ENCODE data around the gene GHRL. TPM values are rescaled to one million over a fixed set of nuclear protein-coding genes. Genes with fewer than 3 reads are reported as not detected.
"Not testable (repeated sequence)": the region's sequence is repeated elsewhere in the genome, so short reads cannot be mapped to it uniquely, and the experiment has no call there.

Gene GHRL
- total RNA-seq, 6 donors from 2014 or later: 1.1 to 14.7 (median 1.8) TPM

DNA sequence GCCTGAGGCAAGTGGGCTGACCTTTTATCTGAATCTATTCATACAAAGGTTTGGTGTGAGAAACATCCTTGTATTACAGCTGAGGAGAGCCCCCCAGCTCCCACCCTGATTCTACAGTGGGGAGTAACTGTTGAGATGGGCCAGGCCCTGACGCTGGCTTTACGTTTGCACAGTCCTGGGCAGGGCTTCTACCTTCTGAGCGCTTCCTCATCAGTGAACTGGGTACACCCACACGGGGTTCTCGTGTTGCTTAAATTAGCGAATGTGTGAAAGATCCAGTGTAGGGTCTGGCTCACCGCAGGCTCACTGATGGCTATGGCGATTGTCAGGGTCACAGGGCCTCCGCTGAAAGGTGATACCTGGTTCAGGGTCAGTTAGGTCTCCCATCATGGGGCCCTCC is 7.3 kb upstream of the GHRL start:
- H3K9me3 ChIP-seq: no peaks in the 10 kb centered on the region
- no peaks in the 10 kb centered on the region for H3K27me3 ChIP-seq
- no peak overlapping the region for H3K4me3 ChIP-seq
- no peak overlapping the region for H3K27ac ChIP-seq
- H3K36me3 ChIP-seq: peaks cover 31 to 77% (median 63%) of the 10 kb centered on the region in 4 donors
- no peak for TF ChIP-seq POLR2AphosphoS5 (IDR thresholded peaks at IDR 0.05)
- ATAC-seq (ENCODE audit: low FRiP score in 2 of 2) (no peak), DNase-seq (no peak)
- 82 to 94% methylated on average over 9 of the region's 9 CpGs for WGBS, 2 donors
- H3K4me1 ChIP-seq: no peaks in the 10 kb centered on the region

DNA sequence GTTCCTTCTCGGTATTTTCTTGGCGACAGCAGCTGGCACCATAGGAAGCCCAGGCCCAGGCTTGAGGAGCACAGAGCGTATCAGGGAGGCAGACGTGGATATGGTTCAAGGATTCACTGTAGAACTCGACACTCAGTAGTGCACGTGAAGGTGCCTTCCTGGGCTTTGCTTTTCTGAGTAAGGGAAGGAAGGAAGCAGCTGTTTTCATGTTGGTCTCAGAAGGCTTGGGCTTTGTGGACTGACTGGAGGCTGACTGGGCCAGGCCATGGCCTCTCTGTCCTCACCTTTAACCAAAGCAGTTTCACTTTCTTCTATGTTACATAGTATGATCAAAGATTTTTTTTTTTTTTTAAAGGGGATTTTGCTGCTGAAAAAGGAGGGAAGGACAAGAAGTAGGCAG is 6.9 kb upstream of the GHRL start:
- H3K4me3 ChIP-seq: no peak overlapping the region
- H3K27ac ChIP-seq: no peak overlapping the region
- H3K36me3 ChIP-seq: peaks cover 27 to 73% (median 59%) of the 10 kb centered on the region in 4 donors
- H3K27me3 ChIP-seq: no peaks in the 10 kb centered on the region
- H3K4me1 ChIP-seq: no peaks in the 10 kb centered on the region
- TF ChIP-seq POLR2A (IDR thresholded peaks at IDR 0.05) (no peak), POLR2AphosphoS5 (IDR thresholded peaks at IDR 0.05) (no peak), EP300 (IDR thresholded peaks at IDR 0.05) (no peak)
- TF ChIP-seq, protein P1, sequence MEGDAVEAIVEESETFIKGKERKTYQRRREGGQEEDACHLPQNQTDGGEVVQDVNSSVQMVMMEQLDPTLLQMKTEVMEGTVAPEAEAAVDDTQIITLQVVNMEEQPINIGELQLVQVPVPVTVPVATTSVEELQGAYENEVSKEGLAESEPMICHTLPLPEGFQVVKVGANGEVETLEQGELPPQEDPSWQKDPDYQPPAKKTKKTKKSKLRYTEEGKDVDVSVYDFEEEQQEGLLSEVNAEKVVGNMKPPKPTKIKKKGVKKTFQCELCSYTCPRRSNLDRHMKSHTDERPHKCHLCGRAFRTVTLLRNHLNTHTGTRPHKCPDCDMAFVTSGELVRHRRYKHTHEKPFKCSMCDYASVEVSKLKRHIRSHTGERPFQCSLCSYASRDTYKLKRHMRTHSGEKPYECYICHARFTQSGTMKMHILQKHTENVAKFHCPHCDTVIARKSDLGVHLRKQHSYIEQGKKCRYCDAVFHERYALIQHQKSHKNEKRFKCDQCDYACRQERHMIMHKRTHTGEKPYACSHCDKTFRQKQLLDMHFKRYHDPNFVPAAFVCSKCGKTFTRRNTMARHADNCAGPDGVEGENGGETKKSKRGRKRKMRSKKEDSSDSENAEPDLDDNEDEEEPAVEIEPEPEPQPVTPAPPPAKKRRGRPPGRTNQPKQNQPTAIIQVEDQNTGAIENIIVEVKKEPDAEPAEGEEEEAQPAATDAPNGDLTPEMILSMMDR (IDR thresholded peaks at IDR 0.05): no peak
- no peaks in the 10 kb centered on the region for H3K9me3 ChIP-seq
- DNase-seq: no peak
- WGBS, 2 donors: 66 to 75% methylated on average over 6 of the region's 6 CpGs
- no peak for ATAC-seq (ENCODE audit: low FRiP score in 2 of 2)

DNA sequence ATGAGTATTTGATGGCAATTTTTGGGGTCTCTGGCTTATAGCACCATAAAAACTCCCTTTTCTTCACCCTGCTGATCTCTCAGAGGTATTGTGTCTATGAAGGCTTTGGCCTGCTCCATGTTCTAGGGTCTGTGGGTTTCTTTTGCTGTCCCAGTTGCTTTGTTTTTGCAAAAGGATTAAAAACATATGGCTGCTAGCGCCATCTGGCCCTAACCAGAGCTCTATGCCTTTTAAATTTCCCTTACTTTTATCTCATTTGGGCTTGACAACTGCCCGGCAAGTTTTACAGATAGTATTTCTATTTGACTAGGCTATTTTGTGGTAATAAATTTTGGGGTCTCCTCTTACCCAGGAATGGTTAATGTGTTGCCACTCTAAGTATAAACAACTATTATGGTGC is 6.4 kb upstream of the GHRL start:
- Histone ChIP-seq H3K27ac (no peak overlapping the region), H3K4me1 (no peaks in the 10 kb centered on the region), H3K36me3 (peaks cover 23 to 68% (median 54%) of the 10 kb centered on the region in 4 donors), H3K9me3 (no peaks in the 10 kb centered on the region), H3K27me3 (no peaks in the 10 kb centered on the region), H3K4me3 (no peak overlapping the region)
- no peak for ATAC-seq (ENCODE audit: low FRiP score in 2 of 2)
- TF ChIP-seq POLR2AphosphoS5 (IDR thresholded peaks at IDR 0.05): no peak
- TF ChIP-seq, protein P1 (IDR thresholded peaks at IDR 0.05): no peak
- TF ChIP-seq EP300 (IDR thresholded peaks at IDR 0.05): no peak
- no peak for TF ChIP-seq POLR2A (IDR thresholded peaks at IDR 0.05)
- no peak for DNase-seq
- WGBS, 2 donors: 95 to 100% methylated on average over 2 of the region's 2 CpGs

DNA sequence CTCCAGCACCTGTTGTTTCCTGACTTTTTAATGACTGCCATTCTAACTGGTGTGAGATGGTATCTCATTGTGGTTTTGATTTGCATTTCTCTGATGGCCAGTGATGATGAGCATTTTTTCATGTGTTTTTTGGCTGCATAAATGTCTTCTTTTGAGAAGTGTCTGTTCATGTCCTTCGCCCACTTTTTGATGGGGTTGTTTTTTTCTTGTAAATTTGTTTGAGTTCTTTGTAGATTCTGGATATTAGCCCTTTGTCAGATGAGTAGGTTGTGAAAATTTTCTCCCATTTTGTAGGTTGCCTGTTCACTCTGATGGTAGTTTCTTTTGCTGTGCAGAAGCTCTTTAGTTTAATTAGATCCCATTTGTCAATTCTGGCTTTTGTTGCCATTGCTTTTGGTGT is 5.3 kb upstream of the GHRL start:
- not testable (repeated sequence) for H3K27me3 ChIP-seq; DNase-seq; H3K4me1 ChIP-seq; H3K9me3 ChIP-seq; ATAC-seq (ENCODE audit: low FRiP score in 2 of 2); H3K4me3 ChIP-seq; H3K27ac ChIP-seq
- H3K36me3 ChIP-seq: peaks cover 15 to 56% (median 42%) of the 10 kb centered on the region in 4 donors
- WGBS, 2 donors: no CpG with 5 or more reads among the region's 1 CpG

DNA sequence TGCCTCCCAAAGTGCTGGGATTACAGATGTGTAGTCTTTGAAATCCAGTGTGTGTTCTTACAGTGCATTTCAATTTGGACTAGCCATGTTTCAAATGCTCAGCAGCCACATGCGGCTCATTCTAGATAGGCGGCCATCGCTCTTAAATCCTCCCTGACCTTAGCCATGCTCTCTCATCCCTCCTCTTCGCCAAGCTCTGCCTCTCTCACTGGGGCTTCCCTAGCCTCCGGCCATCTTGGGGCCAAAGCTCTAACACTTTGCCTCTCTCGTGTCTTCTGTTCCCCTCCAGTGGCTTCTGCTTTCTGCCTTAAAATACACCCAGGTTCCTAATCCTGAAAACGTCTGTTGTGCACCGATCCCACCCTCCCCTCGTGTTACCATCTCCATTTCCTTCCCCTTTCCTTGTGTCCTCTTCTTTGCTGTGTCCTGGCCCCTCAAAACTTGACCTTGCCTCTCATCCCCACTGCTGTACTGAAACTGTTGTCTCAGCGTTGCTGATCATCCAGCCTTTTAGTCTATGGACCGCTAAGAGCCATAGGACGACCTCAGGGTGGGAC is 1.4 kb upstream of the GHRL start:
- no peak for ATAC-seq (ENCODE audit: low FRiP score in 2 of 2)
- Histone ChIP-seq H3K4me3 (no peak overlapping the region), H3K27me3 (no peaks in the 10 kb centered on the region), H3K4me1 (peaks cover 0 to 12% (median 8%) of the 10 kb centered on the region in 4 donors), H3K9me3 (no peaks in the 10 kb centered on the region), H3K36me3 (peaks cover 0 to 23% (median 11%) of the 10 kb centered on the region in 4 donors), H3K27ac (no peak overlapping the region)
- DNase-seq: no peak
- WGBS, 2 donors: 80 to 82% methylated on average over 12 of the region's 12 CpGs
- no peak for TF ChIP-seq EP300 (IDR thresholded peaks at IDR 0.05)
- TF ChIP-seq, protein P1 (IDR thresholded peaks at IDR 0.05): no peak
- no peak for TF ChIP-seq POLR2AphosphoS5 (IDR thresholded peaks at IDR 0.05)
- TF ChIP-seq POLR2A (IDR thresholded peaks at IDR 0.05): no peak

DNA sequence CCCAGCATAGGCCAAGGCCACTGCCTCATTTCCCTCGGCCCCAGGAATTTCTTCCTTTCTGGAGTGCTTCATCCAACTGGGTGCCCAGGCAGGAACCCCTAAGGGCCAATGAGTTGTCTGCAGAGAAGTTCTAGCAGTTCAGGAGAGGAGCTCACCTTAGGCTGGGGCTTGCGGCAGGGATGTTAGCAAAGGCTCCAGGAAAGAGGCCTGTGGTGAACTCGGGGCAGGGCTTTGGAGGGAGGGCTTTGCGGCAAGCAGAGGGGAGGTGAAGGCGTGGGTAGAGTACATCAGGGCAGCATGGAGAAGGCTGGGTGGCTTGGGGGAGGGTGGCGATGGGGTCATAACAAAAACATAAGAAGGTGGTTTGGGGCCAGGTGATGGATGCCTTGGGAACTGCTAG is 1.1 kb downstream of the GHRL start:
- 84 to 94% methylated on average over 6 of the region's 6 CpGs for WGBS, 2 donors
- no peak overlapping the region for H3K27ac ChIP-seq
- DNase-seq (no peak), ATAC-seq (ENCODE audit: low FRiP score in 2 of 2) (no peak)
- H3K9me3 ChIP-seq: no peaks in the 10 kb centered on the region
- H3K4me3 ChIP-seq: no peak overlapping the region
- H3K27me3 ChIP-seq: no peaks in the 10 kb centered on the region
- no peak for TF ChIP-seq POLR2A (IDR thresholded peaks at IDR 0.05)
- TF ChIP-seq, protein P1 (IDR thresholded peaks at IDR 0.05): no peak
- TF ChIP-seq POLR2AphosphoS5 (IDR thresholded peaks at IDR 0.05): no peak
- H3K4me1 ChIP-seq: peaks cover 0 to 13% (median 9%) of the 10 kb centered on the region in 4 donors
- peaks cover 0 to 33% (median 19%) of the 10 kb centered on the region in 4 donors for H3K36me3 ChIP-seq

Data from upper lobe of left lung (tissue), 6 donors.